Measurements from ENCODE around the gene KCNIP4. TPM values are rescaled to one million over a fixed set of nuclear protein-coding genes. Genes with fewer than 3 reads are reported as not detected.
"Not testable (repeated sequence)": the region's sequence is repeated elsewhere in the genome, so short reads cannot be mapped to it uniquely, and the experiment has no call there.

The KCNIP4 gene
- total RNA-seq, 1 donor from 2014 or later = not detected

DNA sequence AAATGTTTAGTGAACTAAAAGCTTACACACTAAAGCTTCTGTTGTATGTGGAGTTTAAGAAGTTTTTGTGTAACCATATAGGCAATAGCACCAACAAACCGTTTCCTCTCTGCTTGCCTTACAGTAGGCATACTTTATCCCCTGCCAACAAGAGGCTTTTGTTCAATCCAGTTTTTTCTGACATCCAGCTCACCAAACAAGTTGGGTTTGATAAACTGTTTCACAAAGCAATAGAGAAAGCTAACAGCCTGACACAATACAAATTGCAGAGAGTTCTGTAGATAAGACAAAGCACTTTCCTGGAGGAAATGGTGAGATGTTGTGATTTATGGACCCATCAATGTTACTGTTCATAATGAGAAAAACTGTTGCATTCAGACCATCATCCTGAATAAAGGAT is 1194.5 kb downstream of the KCNIP4 start:
- no peak overlapping the region for H3K4me3 ChIP-seq
- H3K27ac ChIP-seq (replicated peaks) = no peak overlapping the region
- TF ChIP-seq, protein P1, sequence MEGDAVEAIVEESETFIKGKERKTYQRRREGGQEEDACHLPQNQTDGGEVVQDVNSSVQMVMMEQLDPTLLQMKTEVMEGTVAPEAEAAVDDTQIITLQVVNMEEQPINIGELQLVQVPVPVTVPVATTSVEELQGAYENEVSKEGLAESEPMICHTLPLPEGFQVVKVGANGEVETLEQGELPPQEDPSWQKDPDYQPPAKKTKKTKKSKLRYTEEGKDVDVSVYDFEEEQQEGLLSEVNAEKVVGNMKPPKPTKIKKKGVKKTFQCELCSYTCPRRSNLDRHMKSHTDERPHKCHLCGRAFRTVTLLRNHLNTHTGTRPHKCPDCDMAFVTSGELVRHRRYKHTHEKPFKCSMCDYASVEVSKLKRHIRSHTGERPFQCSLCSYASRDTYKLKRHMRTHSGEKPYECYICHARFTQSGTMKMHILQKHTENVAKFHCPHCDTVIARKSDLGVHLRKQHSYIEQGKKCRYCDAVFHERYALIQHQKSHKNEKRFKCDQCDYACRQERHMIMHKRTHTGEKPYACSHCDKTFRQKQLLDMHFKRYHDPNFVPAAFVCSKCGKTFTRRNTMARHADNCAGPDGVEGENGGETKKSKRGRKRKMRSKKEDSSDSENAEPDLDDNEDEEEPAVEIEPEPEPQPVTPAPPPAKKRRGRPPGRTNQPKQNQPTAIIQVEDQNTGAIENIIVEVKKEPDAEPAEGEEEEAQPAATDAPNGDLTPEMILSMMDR (IDR thresholded peaks at IDR 0.05; ENCODE audit: borderline replicate concordance) = no peak
- H3K9me3 ChIP-seq (replicated peaks) = no peaks in the 10 kb centered on the region
- no peak for DNase-seq
- no peaks in the 10 kb centered on the region for H3K4me1 ChIP-seq
- no peaks in the 10 kb centered on the region for H3K27me3 ChIP-seq (ENCODE audit: low read depth)
- intact Hi-C loops (cut with micrococcal nuclease) = no loop called here
- H3K36me3 ChIP-seq = peaks cover 23% of the 10 kb centered on the region

DNA sequence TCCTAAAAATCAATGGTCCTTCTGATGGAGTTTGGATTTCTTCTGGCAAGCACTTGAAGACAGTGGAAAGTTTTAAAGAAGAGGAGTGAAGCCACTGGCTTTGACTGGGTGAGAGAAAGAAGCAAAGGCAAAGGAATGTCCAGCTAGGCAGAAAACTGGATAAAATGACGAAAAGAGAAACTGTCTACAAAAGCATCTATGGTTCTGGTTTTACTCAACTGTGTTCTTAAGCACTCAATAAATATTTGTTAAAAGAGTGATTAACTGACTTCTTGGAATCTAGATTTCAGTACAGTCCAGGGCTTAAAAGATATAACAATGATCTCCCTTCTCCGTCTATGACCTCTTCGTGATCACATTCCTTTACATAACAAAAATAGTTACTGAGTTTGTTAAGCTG is 1195.9 kb downstream of the KCNIP4 start:
- intact Hi-C loops (cut with micrococcal nuclease) = no loop called here
- Histone ChIP-seq H3K36me3 (peaks cover 23% of the 10 kb centered on the region), H3K27me3 (ENCODE audit: low read depth) (no peaks in the 10 kb centered on the region), H3K4me1 (no peaks in the 10 kb centered on the region), H3K27ac (replicated peaks) (no peak overlapping the region), H3K4me3 (no peak overlapping the region), H3K9me3 (replicated peaks) (no peaks in the 10 kb centered on the region)
- no peak for DNase-seq
- TF ChIP-seq, protein P1 (IDR thresholded peaks at IDR 0.05; ENCODE audit: borderline replicate concordance) = no peak

DNA sequence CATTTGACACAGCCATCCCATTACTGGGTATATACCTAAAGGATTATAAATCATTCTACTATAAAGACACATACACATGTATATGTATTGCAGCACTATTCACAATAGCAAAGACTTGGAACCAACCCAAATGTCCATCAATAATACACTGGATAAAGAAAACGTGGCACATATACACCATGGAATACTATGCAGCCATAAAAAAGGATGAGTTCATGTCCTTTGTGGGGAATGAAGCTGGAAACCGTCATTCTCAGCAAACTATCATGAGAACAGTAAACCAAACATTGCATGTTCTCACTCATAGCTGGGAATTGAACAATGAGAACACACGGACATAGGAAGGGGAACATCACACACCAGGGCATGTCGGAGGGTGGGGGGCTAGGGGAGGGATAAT is 1202.6 kb downstream of the KCNIP4 start:
- intact Hi-C loops (cut with micrococcal nuclease); H3K27ac ChIP-seq (replicated peaks); H3K4me3 ChIP-seq; H3K27me3 ChIP-seq (ENCODE audit: low read depth); DNase-seq; H3K4me1 ChIP-seq; H3K36me3 ChIP-seq: not testable (repeated sequence)
- peaks cover 38% of the 10 kb centered on the region for H3K9me3 ChIP-seq (replicated peaks)

DNA sequence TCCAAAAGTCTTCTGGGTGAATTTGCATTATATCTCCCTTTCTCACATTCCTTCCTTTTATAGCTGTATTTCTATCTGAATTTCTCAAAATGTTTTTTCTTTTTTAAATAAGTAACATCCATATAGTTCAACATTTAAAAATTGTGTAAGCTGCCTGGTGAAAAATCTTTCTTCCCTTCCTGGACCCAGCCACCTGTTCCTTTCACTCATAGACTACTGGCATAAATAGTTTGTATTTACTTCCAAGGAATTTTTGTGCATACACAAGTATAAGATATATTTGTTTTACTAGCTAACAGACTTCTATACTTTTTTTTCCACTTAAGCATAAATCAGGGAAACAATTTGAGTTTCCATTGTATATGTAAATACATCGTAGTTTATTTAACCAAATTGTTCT is 1212.6 kb downstream of the KCNIP4 start:
- peaks cover 81% of the 10 kb centered on the region for H3K36me3 ChIP-seq
- intact Hi-C loops (cut with micrococcal nuclease) = no loop called here

DNA sequence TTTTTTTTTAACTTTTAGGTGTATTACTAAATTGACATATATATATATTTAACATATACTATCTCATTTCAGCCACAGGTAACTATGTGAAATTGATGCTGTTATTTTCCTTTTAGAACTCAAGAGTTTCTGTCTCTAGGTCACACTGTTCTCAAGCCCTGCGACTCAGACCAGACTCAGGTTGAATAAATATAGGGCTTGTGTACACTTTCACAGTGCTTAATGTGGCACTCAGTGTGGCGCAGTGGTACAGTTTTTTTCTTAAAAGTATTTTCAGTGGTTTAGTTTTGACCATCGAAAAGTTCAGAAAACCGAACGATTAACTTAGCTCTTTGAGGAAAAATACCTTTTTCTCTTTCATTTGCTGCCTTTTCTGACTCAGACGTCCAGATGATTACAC is 1223.7 kb downstream of the KCNIP4 start:
- Histone ChIP-seq H3K27me3 (ENCODE audit: low read depth) (no peaks in the 10 kb centered on the region), H3K9me3 (replicated peaks) (peaks cover 26% of the 10 kb centered on the region), H3K4me1 (no peaks in the 10 kb centered on the region), H3K36me3 (peaks cover 79% of the 10 kb centered on the region), H3K4me3 (no peak overlapping the region), H3K27ac (replicated peaks) (no peak overlapping the region)
- TF ChIP-seq, protein P1 (IDR thresholded peaks at IDR 0.05; ENCODE audit: borderline replicate concordance) = no peak
- intact Hi-C loops (cut with micrococcal nuclease) = no loop called here
- DNase-seq = no peak

More for the DNA sequence above, 1212.6 kb downstream of the KCNIP4 start:
- Histone ChIP-seq H3K27ac (replicated peaks) (no peak overlapping the region), H3K4me1 (no peaks in the 10 kb centered on the region), H3K4me3 (no peak overlapping the region), H3K9me3 (replicated peaks) (peaks cover 34% of the 10 kb centered on the region), H3K27me3 (ENCODE audit: low read depth) (no peaks in the 10 kb centered on the region)
- no peak for DNase-seq
- TF ChIP-seq, protein P1 (IDR thresholded peaks at IDR 0.05; ENCODE audit: borderline replicate concordance) = no peak

DNA sequence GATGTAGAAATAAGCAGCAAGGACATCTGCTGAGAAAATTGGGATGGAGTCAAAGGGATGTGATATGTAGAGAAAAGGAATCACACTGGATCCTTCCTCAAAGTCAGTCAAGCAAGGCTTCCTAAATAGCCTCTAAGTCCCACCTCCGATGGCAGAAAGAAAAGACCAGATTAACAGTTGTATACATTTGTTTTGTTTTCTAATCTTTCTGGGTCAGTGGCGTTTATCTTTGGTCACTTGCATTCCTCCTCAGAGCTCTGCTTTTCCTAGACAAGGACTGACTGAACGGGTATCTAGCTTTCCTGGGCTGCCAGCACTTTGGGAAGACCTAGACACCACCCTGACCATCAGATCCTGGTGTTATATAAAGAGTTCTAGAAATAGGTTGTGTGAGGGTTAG is 1225.1 kb downstream of the KCNIP4 start:
- TF ChIP-seq, protein P1 (IDR thresholded peaks at IDR 0.05; ENCODE audit: borderline replicate concordance) = no peak
- peaks cover 83% of the 10 kb centered on the region for H3K36me3 ChIP-seq
- intact Hi-C loops (cut with micrococcal nuclease) = no loop called here

More for the DNA sequence above, 1225.1 kb downstream of the KCNIP4 start:
- Histone ChIP-seq H3K9me3 (replicated peaks) (peaks cover 32% of the 10 kb centered on the region), H3K4me3 (no peak overlapping the region), H3K27ac (replicated peaks) (no peak overlapping the region), H3K4me1 (no peaks in the 10 kb centered on the region), H3K27me3 (ENCODE audit: low read depth) (no peaks in the 10 kb centered on the region)
- no peak for DNase-seq

Data from left ventricle myocardium inferior (tissue), 1 donor.